Gastrocnemius medialis (tissue), 4 donors: ENCODE measurements around the gene DYNLRB1.

Experiments
- POLR2A ChIP-seq, 2 donors: fragments of 450-650 bp; IDR thresholded peaks; one replicate each; pipeline ENCODE4 v1.6.1; 2017; ENCODE audit warnings: antibody characterized with exemption in 2 of 2, mild to moderate bottlenecking in 2 of 2, moderate library complexity in 2 of 2
- TF ChIP-seq, protein P1 (sequence below), 5 experiments: fragments of 450-650 bp in 3 of 5; fragments of 200-600 bp in 2 of 5; sonication (generic) in 2 of 5; IDR thresholded peaks in 4 of 5; conservative IDR thresholded peaks in 1 of 5; 1 replicate in 4 of 5; 2 replicates in 1 of 5; pipeline ENCODE4 v1.5.1; 2016 to 2019; ENCODE audit warnings: antibody characterized with exemption in 5 of 5, mild to moderate bottlenecking in 3 of 5, moderate library complexity in 3 of 5

- TF ChIP-seq, protein P1, sequence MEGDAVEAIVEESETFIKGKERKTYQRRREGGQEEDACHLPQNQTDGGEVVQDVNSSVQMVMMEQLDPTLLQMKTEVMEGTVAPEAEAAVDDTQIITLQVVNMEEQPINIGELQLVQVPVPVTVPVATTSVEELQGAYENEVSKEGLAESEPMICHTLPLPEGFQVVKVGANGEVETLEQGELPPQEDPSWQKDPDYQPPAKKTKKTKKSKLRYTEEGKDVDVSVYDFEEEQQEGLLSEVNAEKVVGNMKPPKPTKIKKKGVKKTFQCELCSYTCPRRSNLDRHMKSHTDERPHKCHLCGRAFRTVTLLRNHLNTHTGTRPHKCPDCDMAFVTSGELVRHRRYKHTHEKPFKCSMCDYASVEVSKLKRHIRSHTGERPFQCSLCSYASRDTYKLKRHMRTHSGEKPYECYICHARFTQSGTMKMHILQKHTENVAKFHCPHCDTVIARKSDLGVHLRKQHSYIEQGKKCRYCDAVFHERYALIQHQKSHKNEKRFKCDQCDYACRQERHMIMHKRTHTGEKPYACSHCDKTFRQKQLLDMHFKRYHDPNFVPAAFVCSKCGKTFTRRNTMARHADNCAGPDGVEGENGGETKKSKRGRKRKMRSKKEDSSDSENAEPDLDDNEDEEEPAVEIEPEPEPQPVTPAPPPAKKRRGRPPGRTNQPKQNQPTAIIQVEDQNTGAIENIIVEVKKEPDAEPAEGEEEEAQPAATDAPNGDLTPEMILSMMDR (IDR thresholded peaks at IDR 0.05 in 4 of 5, conservative IDR thresholded peaks at IDR 0.05 in 1 of 5), result no peak
- no peak for TF ChIP-seq POLR2A (IDR thresholded peaks at IDR 0.05)
Measured at GRCh38 chr20:34547844-34548613, 31.8 kb downstream of the DYNLRB1 start.
